ENCODE measurements around the gene TP73.

- TF ChIP-seq SUZ12 (IDR thresholded peaks at IDR 0.05) (no peak), SP1 (IDR thresholded peaks at IDR 0.05) (no peak), BHLHE40 (IDR thresholded peaks at IDR 0.05; ENCODE audit: borderline replicate concordance) (no peak)
These were observed 66.4 kb downstream of the TP73 start for GRCh38 chr1:3718764-3719163.

Measured in HEK293T (cell line).